Mammary epithelial cell (primary cell): ENCODE results near the gene ANKRD55.

Experiments used
- EZH2 ChIP-seq: IDR thresholded peaks from 2 replicates; pipeline ENCODE4 v1.6.1; 2012; ENCODE audit warnings: low read length, inconsistent platforms, borderline replicate concordance
- TF ChIP-seq, protein P1 (sequence below), 2 donors: IDR thresholded peaks in 1 of 2; conservative IDR thresholded peaks in 1 of 2; 2 replicates each; pipeline ENCODE4 v1.5.1; 2011 to 2012; ENCODE audit warnings: inconsistent platforms in 2 of 2, low read length in 2 of 2, mild to moderate bottlenecking in 2 of 2, control low read depth in 1 of 2, low read depth in 1 of 2; ENCODE audit not compliant: insufficient read depth in 1 of 2; ENCODE audit errors: extremely low read depth in 1 of 2

GRCh38 chr5:56158331-56158960 lies 74.7 kb downstream of the ANKRD55 start:
- TF ChIP-seq, protein P1, sequence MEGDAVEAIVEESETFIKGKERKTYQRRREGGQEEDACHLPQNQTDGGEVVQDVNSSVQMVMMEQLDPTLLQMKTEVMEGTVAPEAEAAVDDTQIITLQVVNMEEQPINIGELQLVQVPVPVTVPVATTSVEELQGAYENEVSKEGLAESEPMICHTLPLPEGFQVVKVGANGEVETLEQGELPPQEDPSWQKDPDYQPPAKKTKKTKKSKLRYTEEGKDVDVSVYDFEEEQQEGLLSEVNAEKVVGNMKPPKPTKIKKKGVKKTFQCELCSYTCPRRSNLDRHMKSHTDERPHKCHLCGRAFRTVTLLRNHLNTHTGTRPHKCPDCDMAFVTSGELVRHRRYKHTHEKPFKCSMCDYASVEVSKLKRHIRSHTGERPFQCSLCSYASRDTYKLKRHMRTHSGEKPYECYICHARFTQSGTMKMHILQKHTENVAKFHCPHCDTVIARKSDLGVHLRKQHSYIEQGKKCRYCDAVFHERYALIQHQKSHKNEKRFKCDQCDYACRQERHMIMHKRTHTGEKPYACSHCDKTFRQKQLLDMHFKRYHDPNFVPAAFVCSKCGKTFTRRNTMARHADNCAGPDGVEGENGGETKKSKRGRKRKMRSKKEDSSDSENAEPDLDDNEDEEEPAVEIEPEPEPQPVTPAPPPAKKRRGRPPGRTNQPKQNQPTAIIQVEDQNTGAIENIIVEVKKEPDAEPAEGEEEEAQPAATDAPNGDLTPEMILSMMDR (conservative IDR thresholded peaks at IDR 0.05 in 1 of 2, IDR thresholded peaks at IDR 0.05 in 1 of 2; ENCODE audit: extremely low read depth in 1 of 2, insufficient read depth in 1 of 2, low read depth in 1 of 2, low read length in 2 of 2) = no peak
- no peak for TF ChIP-seq EZH2
